ENCODE measurements around the gene ALCAM.

Gene ALCAM

DNA sequence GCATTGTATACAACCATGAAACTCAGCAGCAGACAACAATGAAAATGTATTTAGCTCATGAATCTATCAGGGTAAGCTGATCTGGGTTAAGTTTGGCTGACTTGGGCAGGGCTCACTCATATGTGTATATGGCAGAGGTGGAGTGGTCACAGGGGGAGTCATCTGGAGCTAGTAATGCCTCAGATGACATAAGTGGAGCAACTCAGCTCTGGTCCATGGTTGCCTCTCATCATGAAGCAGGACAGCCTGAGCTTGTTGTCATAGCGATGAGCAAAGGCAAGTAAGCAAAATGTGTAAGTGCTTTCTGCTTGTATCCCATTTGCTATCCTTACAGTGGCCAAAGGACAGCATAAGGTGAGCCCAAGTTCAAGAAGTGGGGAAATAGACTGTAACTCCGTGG, 64.5 kb downstream of the ALCAM start:
- no peak for DNase-seq

DNA sequence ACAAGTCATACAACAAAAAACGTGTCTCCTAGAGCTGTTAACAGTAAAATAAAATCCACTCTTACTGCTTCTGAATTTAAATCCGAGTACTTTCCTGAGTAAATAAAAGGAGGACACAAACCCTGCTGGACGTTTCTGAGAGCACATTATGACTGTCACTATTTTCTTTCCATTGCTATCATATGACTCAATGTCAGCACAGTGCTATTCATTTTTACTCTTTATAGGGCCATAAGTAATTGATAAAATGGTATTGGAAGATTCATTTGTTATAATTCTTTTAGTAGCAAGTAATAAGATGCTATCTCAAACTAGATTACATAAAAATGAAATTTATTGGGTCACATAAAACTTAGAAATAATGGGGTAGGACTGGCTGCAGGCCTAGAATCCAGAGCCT, 68.6 kb downstream of the ALCAM start:
- no peak for DNase-seq

DNA sequence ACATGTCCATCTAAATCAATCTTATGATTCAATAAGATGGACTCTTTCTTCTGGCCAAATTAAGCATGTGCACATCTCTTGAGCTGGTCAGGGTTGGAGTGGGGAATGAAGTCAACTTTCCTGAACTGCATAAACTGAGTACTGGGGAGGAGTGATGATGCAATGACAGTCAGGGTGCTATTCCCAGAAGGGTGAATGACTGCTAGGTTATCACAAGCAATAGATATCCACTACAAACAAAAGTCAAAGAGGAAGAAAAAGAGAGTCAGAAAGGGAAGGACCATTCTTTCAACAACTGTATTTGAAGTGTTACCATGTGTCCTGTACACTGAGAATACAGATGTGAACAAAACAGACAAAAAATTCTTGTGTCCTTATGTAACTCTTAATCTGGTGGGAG, 70.0 kb downstream of the ALCAM start:
- DNase-seq = no peak

DNA sequence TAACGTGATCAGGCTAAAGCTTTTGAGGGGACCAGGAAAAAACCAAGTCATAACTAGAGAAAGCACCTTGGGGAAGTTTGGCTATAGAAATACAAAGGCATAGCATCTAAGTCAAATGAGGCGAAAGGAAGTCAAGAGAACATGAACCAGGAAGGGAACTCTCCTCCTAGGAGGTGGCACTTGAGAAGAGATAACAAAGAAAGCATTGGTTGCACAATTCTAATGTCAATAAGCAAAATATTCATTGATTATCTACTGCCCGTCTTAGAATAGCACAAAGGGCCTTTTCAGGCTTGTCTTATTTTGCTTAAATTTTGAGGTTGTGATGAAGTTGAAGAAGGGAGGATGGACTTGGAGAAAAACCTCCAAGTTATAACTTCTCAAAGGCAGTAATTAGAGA, 73.4 kb downstream of the ALCAM start:
- DNase-seq = no peak

DNA sequence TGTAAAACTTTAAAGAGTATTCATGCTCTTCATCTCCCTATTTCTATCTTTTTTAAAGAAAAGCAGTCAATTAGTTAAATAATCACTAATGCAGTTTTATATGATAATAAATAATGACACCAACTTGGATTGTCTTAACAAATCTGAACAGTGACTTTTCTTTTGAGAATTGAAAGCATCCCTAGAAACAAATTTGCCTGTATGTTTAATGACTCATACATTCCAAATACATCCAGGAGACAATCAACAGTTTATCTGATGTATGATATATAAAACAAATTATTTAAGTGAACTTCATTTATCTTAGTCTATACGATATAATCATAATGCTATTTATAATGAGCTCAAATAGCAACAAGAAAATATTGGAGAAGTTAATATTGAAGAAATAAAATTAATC, 78.0 kb downstream of the ALCAM start:
- DNase-seq = no peak

DNA sequence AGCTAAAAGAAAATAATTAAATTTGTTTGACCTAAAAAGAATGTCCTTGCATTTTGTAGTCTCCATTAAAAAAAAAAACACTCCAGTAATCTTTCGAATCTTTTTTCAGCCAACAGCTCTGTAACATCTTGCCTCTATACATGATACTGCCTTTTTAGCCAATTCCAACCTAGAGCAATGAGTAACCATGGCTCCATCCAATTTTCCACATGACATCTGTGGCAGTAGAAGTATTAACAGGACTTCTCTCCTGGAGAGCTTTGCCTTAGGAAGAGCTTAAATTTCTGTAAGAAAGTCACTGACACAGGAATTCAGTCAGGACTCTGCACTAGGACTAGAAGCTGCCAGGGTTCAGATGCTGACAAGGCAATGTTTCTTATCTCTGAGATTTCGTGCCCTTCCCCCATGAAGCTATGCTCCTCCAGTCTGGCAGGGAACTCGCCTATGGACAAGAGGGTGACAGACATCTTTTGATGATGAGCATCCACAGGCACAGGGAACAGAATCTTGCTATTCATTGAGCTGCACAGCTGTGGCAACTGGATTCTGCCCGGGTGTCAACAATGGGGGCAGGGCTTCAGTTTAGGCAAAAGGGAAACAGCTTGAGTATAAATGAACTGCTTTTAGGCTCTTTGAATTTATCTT, 81.8 kb downstream of the ALCAM start:
- DNase-seq = no peak

DNA sequence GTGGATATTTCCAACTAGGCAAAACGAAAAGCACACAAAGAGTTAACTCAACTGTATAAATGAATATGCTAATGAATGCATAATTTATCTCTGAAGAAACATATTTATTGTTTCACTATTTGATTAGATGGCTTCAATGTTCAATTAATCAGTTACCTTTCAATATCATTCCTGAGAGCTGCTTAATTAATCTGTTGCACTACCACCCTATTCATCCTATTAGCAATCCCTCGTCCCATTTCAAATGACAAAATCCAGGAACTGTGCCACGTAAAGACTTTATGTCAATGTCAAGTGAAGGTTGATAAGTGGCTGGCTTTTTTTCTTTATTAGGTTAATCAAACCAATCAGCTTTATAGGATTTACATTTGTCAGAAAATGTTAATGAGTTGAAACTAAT, 82.7 kb downstream of the ALCAM start:
- no peak for DNase-seq

DNA sequence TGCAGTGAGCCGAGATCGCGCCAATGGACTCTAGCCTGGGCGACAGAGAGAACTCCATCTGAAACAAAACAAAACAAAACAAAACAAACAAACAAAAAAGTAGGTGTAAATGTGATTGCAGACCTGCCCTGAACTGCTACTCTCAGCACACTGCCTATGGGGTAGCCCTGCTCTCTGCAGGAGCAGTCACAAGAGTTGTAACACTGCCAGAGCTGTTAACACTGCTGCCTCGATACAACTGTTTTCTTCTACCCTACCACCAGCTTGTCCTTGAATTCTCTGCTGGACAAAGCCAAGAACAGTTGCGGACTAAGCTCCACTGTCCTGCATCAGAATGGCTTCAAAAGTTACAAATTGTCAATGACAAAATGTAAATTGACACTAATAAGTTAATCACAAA, 89.3 kb downstream of the ALCAM start:
- no peak for DNase-seq

DNA sequence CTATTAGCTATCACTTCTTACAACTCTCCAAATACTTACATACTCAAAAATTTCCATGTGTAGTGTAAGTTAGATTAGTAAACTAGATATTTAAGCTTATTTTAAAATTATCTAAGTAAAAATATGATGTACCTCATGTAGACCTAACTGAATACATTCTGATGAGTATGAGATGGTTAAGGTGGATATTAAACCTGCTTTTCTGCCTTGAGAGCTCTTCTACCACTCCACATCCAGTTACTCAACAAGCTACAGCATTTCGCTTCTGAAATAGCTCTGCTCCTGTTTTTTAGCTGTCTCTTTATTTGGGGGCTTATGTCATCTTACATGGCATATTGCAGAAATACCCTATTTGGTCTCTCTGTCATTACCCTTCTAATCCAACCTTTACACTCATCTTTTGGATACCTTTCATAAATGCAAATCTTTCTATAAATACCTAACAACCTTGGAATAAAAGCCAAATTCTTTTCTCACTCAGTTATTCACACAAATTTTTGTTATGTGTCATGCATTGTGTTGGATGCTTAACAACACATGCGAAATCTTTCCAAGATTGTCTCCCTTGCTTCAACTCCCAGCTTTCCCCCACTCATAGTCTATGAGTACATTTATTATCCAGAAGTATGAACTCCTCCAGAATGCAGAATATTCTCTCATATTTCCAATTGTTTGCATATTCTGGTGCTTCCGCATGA, 92.0 kb downstream of the ALCAM start:
- no peak for DNase-seq

DNA sequence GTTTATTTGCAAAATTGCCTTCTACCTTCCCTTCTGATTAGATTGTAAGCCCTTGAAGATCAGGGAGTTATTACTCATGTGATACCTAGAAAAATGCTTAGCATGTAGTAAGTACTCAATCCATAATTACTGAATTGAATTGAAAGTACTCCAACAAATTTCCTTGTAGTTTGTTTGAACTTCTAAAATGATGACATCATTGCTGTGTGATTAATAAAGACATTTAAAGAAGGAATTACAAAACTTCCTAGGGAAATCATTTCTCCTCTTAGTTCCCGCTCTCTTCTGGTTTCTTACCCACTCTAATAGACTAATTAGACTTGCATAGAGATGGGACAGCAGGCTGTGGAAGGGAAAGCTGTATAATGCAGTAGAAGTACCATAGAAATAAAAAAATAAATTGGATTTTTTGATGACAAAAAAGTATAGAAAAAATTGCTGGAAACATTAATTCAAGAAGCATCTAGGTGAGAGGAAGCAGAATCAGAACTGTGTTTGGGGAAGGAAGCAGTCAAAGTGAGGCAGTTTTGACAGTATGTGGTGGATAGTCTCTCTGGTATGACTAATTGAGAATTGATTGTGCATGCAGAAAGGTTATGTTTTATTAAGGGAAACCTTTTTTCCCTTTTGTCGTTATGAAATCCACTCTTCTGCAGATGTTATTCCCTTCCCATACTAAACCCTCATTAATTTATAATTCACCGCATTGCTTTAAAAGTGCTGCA, 93.0 kb downstream of the ALCAM start:
- DNase-seq = no peak

DNA sequence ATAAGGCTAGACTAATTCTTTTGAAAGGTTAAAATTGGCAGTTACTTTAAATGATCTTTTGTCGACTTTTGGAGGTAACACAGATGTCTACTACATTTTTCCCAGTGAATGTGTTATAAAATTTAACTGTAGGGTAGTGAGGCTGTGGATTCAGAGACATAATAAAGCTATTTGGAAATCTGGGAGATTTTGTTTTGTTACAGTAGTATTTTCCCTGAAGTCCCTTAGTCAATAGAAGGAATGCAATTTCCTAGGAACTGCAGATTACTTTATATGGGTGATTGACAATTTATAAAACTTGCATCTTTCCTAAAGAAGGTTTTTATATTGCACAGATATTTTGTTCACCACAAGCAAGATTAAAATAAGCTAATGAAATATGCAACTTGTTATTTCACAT, 96.9 kb downstream of the ALCAM start:
- no peak for DNase-seq

DNA sequence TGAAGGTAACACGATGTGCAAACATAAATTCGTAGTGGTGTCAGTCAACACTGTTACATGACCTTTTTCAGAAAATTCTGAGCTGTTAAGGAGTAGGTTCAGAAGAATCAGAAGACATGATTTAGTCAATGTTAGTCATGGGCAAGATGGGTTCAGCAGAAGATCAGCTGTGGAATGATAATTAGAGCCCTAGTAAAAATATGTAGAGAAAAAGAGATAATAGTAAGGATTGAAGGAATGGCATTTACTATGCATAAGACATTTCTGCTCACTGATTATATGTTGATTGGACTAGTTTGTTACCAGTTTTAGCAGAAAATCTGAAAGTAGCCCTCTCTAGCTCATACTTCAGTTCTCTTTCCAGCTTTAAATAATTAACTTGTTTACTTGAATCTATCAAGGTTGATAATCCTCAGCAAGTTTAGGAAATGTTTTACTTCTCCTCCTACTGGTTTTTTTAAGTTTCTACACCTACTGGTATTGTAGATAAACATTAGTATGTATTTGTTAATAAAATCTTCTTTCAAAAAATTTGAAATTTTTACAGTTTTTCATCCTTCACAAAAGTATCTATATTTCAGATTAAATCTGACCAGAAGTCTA, 98.6 kb downstream of the ALCAM start:
- DNase-seq = no peak

DNA sequence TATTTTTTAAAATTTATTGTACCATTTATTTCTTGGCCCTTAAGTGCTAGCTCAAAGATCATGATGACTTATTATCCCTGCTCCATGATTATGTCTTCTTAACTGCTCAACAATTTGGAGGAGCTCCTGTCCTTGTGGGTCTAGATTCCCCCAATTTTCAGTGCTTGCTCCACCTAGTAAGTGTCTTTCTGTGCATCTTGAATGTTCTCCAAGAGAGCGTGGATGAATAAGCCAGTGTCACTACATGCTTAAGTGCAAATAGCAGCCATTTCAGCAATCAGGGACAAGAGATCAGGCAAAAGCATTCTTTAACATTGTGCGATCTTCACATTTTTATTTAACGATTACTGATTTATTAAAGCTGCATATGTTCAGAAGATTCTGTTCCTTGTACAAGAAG, 99.4 kb downstream of the ALCAM start:
- no peak for DNase-seq

DNA sequence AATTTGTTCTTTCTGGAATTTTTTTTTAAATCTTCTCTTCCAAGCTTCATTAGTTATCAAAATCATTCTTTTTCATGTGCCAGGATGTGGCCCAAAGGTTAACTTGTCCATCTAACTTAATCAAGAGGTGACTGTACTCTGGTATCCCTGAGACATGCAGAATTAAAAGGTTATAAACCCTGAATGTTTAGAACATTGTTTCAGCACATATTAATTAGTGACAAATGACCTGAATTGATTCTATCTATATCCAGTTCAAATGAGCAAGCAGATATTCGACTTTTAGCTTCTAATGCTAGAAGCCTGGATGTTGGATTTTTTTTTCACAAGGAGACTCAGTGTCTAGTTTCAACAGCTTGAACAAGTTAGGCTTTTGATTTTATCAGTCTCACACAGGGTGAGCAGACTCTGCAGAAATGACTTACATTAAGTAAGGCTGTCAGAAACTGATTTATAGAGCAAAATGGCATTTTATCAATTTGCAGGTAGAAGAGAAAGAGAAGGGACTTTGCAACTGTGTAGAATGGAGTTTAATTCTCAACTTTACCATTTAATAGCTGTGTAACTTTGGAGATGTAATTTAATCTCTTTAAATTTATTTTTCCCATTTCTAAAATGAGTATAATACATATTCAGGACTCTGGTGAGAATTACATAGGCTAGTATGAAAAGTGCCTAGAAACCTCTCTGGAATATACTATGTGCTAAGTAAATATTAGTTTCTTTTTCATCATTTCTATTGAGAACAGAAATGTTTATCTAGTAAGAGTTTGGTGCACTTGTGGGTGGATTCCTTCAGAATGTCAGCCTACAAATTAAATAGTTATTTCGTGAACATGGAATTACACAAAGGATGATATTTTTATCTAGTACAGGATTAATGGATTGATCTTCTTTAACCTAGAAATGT, 100.0 kb downstream of the ALCAM start:
- DNase-seq = no peak

DNA sequence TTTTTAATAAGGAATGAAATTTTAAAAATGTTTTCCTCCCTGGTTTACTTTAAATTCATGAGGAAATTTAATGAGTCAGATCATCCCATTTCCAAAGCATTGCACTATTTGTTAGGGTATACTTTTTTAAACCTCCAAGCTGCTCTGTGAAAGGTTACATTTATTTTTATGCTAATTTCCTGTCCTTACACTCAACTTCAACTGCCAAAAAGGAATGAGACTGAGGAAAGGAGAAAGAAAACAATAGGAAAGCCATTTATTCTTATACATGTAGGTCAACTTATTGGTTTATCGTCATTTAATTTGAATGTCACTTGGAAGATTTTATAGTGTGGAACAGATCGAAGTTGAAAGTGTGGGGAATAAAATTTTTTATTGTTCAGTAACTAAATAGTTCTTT, 104.1 kb downstream of the ALCAM start:
- no peak for DNase-seq

DNA sequence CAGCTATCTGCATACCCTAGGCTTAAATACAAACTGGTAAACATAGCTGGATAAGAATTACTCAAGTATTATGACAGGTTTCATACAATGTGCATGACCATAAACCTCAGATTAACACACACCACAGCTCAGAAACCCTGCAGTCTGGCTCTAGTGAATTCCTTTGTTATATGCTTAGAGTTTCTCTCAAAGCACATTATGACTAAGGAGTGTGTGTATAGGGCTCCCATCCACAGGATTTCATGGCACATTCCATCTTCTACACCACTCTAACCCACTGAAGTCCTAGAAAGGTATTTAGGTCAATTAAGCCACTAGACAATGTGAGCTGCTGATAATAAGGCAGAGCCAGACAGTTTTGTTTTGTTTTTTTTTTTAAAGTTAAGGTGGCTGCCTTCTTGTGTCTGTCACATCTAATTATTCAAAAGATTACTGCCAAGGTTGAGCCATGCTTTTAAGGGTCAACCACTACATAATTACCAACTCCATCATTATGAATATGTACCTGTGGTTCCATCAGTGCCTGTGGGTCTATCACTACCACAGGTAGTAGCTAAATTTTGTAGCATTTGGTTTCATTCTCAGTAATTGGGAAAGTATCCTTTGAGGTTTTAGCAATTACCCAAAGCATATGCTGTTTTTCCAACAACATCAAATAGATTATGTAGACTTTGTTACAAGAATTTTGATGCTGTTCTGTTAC, 107.0 kb downstream of the ALCAM start:
- DNase-seq = no peak

DNA sequence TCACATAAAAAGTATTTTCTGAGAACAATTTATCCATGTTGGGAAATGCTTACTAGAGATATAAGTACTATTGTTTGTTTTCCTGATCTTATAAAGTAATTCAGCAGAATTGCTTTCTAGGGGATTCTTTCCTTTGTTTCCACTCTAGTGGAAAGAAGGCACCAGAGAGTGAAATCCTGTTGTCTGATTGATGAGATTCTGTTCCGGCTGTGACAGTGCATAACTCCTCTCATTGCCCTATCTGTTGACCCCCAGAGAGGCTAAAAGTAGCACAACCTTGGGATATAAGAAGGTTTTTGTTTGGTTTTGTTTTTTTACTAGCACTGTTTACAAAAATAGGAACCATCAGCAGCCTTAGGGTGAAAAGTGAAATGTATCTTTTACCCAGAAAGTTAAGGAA, 114.1 kb downstream of the ALCAM start:
- DNase-seq = no peak

DNA sequence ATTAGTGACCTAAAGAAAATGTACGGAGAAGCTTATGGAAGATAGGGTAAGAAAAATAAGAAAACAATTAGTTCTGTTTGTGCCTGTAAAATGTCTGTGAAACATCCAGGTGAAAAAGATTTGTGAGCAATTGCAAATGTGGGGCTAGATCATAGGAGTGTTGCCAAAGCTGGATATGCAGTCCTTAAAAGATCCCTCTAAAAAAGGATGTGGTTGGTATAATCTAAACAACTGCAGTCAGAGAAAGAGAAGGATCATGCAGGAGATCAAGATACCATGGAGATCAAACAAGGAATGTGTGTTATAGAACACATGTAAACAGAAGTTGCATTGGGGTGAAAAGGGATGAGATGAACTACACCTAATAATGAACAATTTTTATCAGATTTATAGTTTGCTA, 116.8 kb downstream of the ALCAM start:
- no peak for DNase-seq

DNA sequence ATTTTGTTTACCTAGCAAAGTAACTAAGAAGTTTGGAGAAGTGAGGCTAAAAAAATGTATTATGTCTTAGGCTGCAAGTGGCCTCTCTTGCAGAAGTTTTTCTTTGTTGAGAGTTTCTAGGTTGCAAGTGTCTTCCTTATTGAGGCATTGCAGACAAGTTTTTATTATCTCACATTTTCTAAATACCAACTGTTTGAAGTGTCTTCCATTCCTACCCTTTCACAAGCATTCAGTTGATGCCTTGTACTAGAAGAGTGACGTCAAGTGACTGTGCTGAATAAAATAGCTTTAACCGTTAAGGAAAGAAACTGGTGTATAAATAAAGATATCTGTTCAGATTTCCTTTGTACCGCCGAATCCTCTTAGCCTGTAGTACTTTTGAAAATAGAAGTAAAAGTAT, 123.3 kb downstream of the ALCAM start:
- no peak for DNase-seq

DNA sequence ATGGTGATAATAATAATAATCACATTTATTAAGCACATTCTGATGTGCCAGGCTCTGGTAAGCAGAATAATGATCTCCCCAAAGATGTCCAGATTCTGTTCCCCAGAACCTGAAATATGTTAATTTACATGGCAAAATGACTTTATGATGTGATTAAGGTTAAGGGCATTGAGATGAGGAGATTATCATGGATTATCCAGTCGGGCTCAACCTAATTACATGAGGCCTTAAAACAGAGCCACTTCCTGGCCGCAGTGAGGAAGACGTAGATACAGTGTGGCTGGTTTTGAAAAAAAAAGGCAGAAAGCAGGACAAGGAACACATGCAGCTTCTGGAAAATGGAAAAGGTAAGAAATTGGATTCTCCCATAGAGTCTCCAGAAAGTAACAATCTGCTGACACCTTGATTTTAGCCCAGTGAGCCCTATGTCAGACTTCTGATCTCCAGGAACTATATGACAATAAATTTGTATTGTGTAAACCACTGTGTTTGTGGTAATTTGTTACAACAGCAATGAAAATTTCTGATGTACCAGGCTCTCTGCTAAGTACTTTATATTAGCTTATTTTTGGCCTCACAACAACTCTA, 126.7 kb downstream of the ALCAM start:
- no peak for DNase-seq

DNA sequence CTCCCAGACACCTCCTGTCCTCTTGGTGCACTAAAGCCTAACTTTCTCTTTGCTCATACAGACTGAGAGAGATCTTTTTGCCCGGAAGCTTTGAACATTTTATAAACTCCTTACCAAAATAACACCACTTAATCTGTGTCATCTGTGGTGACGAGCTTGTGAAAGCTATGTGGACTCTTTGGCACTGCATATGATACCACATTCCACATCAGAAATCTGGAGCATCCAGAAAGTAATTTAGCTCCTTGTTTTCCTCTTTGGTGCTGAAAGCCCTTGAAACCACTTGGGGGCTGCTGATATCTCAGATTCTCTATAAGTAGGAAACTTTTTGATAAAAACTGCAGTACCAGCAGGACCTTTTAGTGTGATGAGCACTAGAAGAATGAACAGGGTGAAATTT, 128.3 kb downstream of the ALCAM start:
- no peak for DNase-seq

DNA sequence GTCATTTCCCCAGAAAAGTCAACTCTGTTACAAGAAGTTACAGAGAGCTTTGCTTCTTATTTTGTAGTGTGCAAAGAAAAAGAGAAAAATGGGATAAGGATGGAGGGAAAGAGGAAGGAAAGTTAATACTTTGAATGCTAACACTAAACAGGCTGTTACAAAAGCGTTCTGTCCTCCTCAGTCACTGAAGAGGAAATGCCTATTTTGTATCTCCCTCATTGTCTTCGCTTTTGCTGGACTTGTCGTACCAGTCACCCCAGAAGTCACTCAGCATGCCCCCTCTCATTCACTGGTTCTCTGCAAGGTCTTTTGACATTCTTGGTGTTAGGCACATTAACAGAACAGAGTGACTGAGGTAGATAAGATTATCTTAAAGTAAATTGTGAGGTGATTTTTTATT, 129.6 kb downstream of the ALCAM start:
- no peak for DNase-seq

Measured in cerebellar nuclear complex (tissue), 1 donor.